TTC549 (cell line): ENCODE data around the gene NLRC5.

Experiments used
- FAIRE-seq: peaks from 2 replicates; lab custom pipeline; 2012; peaks lifted over from hg19 to GRCh38; lab: Jason Lieb, UNC

Gene NLRC5, protein sequence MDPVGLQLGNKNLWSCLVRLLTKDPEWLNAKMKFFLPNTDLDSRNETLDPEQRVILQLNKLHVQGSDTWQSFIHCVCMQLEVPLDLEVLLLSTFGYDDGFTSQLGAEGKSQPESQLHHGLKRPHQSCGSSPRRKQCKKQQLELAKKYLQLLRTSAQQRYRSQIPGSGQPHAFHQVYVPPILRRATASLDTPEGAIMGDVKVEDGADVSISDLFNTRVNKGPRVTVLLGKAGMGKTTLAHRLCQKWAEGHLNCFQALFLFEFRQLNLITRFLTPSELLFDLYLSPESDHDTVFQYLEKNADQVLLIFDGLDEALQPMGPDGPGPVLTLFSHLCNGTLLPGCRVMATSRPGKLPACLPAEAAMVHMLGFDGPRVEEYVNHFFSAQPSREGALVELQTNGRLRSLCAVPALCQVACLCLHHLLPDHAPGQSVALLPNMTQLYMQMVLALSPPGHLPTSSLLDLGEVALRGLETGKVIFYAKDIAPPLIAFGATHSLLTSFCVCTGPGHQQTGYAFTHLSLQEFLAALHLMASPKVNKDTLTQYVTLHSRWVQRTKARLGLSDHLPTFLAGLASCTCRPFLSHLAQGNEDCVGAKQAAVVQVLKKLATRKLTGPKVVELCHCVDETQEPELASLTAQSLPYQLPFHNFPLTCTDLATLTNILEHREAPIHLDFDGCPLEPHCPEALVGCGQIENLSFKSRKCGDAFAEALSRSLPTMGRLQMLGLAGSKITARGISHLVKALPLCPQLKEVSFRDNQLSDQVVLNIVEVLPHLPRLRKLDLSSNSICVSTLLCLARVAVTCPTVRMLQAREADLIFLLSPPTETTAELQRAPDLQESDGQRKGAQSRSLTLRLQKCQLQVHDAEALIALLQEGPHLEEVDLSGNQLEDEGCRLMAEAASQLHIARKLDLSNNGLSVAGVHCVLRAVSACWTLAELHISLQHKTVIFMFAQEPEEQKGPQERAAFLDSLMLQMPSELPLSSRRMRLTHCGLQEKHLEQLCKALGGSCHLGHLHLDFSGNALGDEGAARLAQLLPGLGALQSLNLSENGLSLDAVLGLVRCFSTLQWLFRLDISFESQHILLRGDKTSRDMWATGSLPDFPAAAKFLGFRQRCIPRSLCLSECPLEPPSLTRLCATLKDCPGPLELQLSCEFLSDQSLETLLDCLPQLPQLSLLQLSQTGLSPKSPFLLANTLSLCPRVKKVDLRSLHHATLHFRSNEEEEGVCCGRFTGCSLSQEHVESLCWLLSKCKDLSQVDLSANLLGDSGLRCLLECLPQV (N-terminal part only)

DNA sequence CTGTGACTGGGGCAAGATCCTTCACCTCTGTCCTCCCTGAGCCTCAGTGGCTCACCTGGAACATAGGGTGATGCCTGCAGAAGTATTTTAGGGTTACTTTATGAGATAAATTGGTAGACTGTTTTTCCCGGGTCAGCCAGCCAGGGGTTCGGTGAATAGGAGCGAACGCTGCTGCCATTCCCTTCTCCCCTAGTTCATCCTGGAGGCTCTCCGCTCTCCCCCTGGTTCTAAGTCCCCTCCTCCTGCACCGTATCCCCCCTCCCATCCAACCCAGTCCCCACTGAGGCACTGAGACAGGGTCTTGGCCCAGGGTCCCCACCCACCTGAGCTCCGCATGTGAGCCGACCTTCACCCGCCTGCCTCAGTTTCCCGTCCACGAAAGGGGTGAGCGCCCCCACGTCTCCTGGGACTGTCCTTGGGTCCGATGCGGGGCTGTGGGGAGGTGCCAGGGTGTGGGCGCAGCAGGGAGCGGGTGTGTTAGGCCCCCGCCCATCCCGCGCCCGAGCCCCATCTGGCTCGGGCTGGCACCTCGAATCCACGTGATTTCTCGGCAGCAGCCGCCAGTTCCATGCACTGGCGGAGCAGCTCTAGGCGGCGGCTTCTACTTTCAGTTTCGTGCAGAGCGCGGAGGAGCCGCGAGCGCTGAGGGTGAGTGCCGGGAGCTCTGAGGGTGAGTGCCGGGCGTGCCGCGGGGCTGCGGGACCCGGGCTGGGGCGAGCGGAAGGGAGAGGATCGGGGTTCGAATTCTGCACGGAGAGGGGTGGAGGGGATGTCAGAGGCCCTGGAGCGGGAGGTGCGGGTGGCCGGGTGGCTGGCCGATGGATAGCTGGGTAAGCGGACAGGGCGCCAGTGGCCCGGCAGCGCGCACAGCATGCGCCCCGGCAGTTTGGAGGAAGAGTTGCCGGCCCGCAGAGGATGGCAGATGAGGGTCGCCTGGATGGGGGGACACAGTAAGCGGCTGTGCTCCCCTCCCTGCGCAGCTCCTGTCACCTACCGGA lies at the start of gene NLRC5:
Gene NLRC5, plus strand, starts transcription at position 610 of the 998 bp plus-strand sequence. CDS start 31,156 bp downstream, outside the sequence.
- no peak for FAIRE-seq

DNA sequence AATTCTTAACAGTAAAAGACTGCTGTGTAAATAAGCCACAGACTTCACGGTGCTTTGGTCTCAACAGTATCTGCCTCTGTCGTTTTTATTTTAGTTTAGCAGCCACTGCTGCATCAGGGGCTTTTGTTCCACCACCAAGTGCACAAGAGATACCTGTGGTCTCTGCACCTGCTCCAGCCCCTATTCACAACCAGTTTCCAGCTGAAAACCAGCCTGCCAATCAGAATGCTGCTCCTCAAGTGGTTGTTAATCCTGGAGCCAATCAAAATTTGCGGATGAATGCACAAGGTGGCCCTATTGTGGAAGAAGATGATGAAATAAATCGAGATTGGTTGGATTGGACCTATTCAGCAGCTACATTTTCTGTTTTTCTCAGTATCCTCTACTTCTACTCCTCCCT lies 49.6 kb upstream of the NLRC5 start:
- no peak for FAIRE-seq

DNA sequence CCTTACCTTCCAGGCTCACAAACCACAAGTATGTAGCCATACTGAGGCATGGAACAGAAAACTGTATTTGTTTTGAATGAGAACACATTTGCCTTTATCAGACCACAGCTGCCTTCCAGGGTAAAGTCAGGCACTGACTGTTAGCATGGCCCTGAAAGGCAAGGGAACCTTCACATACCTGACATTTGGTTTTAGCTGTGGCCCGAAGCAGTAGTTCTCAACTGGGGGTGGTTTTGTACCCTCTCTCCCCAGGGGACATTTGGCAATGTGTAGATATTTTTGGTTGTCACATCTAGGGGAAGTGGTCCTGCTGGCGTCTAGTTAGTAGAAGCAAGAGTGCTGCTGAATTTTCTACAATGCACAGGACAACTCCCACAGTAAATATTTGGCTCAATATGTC lies 48.3 kb upstream of the NLRC5 start:
- no peak for FAIRE-seq

DNA sequence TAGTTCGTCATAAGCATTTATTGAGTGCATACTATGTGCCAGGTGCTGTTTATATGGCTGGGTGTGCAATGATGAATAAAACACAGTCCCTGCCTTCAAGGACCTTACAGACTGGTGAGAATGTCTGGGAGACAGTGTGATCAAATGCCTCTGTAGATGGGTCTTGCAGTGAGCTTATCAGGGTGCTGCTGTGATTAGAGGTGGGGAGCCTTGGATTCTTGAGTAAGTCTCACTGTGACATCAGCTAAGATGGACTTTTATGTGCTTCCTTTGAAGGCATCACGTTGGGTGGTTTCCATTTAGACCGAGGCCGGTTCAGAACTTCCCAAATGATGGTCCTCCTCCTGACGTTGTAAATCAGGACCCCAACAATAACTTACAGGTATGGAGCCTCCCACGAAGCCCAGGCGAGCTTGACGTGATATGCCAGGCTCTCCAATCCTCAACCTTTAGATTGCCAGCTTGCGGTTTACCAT lies 47.5 kb upstream of the NLRC5 start:
- FAIRE-seq, result no peak

DNA sequence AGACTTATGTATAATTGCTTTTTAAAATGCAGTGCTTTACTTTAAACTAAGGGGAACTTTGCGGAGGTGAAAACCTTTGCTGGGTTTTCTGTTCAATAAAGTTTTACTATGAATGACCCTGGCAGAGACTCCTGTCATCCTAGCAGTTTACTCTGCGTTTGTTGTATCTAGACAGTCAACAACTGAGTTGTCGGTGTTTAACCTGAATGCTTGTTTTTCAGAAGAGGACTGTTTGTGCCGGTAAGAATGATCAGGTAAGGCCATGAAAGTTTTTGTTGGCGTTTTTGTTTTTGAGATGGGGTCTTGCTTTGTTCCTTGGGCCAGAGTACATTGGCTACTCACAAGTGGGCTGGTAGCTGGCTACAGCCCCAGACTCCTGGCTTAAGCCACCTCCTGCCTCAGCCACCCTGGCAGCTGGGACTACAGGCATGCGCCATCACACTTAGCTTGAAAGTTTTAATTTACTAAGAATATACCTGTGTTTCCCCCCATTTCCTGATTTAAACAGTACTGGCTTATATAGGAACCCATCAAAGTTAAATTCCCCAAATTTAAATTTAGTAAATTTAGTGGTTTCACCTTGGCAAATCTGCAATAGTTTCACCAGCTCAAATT lies 45.5 kb upstream of the NLRC5 start:
- no peak for FAIRE-seq

DNA sequence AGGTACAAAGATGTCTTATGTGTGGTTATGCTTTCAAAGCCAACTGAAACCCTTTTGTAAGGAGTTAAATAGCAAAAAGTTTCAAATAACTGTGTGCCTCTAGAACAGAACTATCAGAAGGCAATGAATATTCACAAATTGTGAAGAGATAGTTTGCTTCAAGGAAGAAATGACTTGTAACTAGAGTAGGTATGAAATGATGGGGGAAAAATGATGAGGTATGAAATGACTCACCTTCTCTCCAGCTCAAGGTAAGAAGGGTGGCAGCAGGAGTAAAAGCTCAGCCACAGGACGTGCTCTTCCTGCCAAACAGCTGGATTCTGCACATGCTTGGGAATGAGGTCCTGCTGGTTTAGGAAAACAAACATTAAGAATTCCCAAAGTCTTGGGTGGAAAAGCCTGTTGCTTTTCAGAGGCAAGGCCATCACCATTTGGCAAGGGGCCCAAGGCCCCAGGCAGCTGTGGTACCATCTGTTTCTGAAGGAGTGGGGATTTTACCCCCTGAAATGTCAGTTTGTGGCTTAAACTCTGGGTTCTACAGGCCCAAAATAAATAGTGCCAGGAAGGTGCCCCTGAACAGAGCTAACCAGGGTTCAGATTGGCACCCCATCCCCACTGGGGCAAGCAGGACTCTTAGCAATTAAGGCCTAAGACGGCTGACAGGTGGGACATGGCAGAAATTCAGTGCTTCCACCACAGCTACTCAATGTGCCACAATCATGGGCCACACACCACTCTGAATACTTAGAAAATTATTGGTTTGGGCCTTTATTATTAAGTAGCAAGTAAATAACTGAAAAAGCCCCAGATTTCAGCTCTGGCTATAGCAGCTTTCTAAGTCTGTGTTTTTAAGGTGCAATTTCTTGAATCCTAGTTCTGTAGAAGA lies 44.2 kb upstream of the NLRC5 start:
- no peak for FAIRE-seq

DNA sequence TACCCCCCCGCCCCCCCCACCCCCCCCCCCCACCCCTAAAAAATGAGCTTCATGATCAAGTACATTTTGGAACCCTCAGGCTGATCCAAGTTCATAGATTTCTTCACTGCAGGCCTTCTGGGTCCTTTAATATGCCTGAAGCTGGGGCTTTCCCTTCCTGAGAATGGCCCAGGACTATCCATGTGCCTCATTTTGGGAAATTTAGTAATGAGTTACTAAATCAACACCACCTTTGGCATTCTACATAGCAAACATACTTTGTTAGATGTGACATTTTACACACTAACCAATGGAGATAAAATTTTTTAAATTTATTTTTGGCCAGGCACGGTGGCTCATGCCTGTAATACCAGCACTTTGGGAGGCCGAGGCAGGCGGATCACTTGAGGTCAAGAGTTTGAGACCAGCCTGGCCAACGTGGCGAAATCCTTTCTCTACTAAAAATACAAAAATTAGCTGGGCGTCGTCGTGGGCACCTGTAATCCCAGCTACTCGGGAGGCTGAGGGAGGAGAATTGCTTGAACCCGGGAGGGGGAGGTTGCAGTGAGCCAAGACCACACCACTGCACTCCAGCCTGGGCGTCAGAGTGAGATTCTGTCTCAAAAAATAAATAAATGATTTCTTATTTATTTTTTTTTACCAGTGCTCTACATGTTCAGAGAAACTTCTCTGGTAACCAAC lies 43.4 kb upstream of the NLRC5 start:
- no peak for FAIRE-seq

DNA sequence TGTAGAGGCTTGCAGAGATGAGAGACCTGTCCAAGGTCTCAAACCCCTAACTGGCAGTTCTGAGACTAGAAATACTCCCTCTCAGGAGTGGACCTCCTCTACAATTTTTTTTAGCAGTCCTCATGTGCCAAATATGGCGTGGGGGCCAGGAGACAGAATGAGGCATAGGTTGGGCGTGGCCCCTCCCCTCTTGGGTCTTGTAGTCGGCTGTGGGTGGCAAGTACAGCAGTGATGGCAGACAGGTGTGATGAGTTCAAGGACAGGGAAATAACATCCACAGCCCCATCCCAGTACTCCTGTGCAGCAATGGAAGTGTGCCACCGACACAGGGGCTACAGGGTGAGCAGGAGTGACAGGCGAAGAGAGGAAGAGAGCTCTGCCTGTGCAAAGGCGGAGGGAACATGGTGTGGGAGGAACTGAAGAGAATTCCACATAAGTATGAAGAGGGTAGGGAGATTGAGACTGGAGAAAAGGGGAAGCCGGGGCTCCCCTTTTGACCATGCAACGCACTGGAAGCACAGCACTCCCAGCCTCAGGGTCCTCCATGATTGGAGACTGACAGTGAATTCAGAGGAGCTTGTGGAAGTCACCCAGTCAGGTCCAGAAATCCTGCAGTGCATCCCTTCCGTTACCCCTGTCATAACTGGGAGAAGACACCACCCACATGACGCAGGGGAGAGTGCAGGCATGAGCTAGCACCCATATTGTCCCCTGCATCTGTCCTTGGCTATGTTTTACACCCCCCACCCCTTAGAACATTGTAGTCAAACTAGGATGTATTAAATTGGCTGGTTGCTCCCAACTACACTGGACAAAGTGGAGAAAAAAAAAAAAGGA lies 42.4 kb upstream of the NLRC5 start:
- no peak for FAIRE-seq

DNA sequence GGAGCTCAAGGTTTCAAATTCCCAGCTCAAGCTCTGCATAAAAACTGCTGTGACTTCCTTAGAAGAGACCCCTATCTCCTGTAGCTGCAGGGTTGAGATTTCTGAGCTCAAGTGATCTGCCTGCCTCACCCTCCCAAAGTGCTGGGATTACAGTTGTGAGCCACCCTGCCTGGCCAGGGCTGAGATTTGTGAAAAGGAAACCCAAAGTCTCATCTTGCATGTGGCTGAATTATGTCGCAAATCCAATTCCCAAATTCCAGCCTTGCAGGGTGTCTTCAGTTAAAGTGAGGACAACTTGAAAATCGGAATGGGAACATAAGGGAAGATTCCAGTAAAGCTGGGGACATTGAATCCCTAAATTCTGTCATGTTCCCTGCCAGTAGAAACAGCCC lies 41.8 kb upstream of the NLRC5 start:
- no peak for FAIRE-seq

DNA sequence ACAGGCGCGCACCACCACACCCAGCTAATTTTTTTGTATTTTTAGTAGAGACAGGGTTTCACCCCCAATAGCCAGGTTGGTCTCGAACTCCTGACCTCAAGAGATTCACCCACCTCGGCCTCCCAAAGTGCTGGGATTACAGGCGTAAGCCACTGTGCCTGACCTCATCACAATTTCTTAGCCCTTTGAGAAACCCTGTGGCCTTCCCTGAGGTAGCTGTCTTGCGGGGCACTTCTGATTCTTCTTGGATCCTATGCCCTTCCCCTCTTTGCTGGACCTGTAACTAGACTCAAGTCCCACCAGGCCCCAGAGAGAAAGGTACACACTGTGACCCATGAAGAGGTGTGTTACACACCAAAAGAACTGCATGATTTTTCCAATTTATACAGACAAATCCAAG lies 41.1 kb upstream of the NLRC5 start:
- no peak for FAIRE-seq

DNA sequence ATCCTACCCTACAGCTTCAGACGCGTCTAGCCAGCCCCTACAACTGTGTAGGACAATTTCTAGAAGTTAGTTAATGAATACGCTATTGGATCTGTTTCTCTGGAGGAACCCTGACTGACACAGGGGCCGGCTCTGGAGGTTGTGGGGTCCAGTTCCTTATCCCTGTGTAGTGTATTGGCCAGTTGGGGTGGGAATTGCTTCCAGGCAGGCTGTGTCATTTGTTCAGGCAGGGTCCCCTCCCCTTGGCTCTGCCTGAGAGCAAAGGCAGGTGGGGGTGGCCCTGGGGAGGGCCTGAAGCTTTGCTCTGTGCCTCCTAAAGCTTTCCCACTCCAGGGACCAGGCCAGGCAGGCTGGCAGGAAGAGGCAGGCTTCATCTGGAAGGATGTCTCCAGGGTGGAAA lies 39.3 kb upstream of the NLRC5 start:
- FAIRE-seq, result no peak

DNA sequence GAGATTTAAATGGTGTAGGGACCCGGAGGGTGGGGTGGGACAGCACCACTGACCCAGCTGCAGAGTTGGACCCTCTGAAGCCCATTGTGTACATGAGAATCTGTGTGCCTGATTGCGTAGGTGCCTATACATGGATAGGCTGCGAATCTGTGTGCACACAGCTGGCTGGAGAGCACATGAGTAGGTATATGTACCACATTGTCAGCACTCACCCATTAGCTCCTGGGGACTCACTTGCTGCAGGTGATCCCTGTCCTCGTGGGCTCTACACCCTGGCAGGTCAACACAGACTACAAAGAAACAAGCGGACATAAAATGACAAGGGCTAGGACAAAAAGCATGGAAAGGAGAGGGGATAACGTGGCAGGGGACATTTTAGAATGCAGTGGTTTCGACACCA lies 38.9 kb upstream of the NLRC5 start:
- no peak for FAIRE-seq

DNA sequence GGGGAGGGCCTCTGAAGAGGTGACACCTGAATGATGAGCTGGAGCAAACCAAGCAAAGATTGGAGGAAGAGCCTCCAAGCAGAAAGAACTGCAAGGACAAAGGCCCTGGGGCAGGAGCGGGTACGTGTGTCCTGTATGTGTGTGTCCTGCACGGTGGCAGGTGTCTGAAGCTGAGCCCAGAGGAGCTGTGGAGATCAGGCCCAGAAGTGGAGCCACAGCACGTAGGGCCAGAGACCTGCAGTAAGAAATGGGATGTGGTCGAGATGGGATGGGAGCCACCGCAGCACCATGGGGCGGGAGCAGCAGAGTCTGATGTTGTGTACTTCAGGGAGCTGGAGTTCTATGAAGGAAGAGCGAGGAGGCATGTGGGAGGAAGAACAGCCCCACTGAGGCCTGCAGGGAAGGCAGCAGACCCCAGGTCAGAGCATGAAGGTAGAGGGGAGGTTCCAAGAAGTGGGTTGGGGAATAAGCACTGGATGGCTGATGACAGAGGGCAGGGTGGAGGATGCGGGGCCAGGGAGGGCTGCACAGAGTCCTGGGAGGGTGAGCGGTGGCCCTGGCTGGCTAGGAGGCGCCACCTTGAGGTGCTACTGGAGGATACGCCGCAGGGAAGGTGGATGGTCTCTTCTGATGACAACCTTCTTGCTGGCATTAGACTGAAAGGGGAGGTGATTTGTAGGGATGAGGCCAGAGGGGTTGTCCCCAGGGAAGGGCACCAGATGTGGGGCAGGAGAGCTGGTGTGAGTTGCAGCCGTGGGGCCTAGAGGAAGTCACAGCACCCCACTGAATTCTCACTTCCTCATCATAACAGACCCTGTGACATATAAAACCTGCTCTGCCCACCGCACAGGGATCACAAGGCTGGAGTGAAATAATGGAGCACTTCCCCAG lies 38.2 kb upstream of the NLRC5 start:
- no peak for FAIRE-seq

DNA sequence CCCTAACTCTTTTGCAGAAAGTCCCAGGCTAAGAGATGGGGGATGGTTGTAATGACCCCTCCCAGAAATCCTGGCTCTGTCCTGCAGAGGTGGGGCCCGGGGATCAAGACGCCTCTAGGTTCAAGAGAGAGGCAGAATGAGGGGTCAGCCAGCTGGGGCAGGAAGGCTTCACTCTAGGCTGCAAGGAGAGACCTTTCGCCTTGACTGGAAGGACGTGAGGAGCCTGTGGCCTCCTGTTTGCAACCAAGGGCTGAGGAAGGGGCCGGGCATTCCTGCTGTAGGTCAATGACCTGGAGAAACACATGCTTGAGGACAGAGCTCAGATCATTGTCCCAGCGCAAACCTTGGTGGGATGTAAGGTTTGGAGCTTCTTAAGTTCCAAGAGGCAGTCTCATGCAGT lies 36.4 kb upstream of the NLRC5 start:
- FAIRE-seq, result no peak

DNA sequence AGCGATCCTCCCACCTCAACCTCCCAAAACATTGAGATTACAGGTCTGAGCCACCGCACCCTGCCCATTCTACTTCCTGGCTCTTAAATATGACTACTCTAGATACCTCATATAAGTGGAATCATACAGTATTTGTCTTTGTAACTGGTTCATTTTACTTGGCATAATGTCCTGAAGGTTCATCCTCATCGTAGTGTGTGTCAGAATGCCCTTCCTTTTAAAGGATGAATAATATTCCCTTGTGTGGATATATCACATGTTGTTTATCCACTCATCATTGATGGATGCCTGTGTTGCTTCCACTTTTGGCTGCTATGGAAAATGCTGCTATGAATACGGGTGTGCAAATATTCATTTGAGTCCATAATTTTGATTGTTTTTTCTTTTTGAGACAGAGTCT lies 33.3 kb upstream of the NLRC5 start:
- FAIRE-seq, result no peak

DNA sequence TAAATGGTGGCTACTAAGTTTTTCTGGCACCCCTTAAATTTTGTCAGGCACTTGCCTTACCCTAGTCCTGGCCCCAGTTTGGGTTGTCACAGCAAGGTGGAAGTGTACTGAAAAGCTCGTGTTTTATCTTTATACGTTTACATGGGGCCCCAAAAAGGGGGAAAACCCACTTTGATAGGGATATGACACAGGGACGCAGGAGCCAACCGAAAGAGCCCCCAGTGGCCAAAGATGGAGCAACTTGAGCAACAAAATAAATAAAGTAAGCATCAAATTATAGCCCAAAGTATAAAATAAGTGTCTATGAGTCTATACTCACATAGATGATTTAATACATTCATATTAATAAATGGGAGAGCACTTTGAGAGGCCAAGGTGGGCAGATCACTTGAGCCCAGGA lies 32.6 kb upstream of the NLRC5 start:
- no peak for FAIRE-seq

DNA sequence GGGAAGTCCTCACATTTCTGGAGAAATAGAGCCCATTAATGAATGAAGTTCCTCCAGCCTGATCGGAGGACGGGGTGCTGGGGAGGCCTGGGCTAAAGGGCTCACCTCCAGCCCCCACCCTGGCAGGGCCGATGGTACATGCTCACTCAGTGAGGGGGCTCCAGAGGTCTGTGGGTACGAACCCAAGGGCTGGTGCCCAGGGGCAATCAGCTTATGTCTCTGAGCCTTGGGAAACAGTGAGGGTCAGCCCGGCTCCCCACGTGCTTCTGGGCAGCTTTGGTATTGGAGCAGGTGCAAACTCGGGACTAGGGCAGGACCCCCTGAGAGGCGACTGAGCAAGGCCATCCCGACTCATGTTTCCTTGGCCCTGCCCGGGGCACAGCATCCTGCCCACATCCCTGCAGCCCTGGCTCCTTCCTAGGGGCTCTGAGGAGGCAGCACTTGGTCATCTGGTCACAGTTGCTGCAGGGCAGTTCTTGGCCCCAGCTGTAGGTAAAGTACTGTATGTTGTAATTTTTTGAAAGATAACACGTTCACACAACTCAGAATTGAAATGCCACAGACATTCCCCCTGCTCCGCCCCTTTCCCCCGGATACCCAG lies 28.6 kb upstream of the NLRC5 start:
- FAIRE-seq, result no peak
